BJ (cell line): ENCODE results near the gene PXDN. TPM values are rescaled to one million over a fixed set of nuclear protein-coding genes. Genes with fewer than 3 reads are reported as not detected.

ENCODE experiments used
- CTCF ChIA-PET: fragments of 350-600 bp; formaldehyde crosslinking; extraction: SDS; loops from one replicate; lab custom pipeline; 2021; ENCODE audit warnings: antibody characterized with exemption, inconsistent platforms; lab: Yijun Ruan, JAX
- POLR2A ChIA-PET: fragments of 300-600 bp; sonication (Branson Sonifier 250); formaldehyde crosslinking; extraction: SDS; loops from one replicate; lab custom pipeline; 2021; ENCODE audit warnings: antibody characterized with exemption; lab: Charles Lee
- DNase-seq: peaks from one replicate; pipeline ENCODE4 v3.0.0-alpha.2; 2011; ENCODE audit warnings: low read depth
- H3K27me3 ChIP-seq: 2 replicates; pipeline ENCODE4 v1.6.0; 2011; ENCODE audit warnings: low read length; ENCODE audit not compliant: control insufficient read depth, insufficient read depth
- H3K36me3 ChIP-seq: 2 replicates; pipeline ENCODE4 v1.5.1; 2011; ENCODE audit warnings: low read length; ENCODE audit not compliant: control insufficient read depth, insufficient read depth
- H3K4me3 ChIP-seq: 2 replicates; pipeline ENCODE4 v1.5.1; 2011; ENCODE audit warnings: low read depth, mild to moderate bottlenecking, control low read depth, low read length
- CTCF ChIP-seq: IDR thresholded peaks from 2 replicates; pipeline ENCODE4 v1.5.1; 2011; ENCODE audit warnings: low read depth, mild to moderate bottlenecking, control low read depth, inconsistent platforms, low read length, moderate library complexity; ENCODE audit not compliant: insufficient read depth
- polyA minus RNA-seq: library from RNA; depleted of rRNA, polyadenylated mRNA; stranded (reverse); fragments of >200 nt; gene quantifications from 2 replicates; pipeline ENCODE4 v1.2.3, GENCODE V29; 2011; rRNA and poly(A)+ RNA removed
- polyA plus RNA-seq: library from polyadenylated mRNA; depleted of rRNA; stranded (reverse); fragments of >200 nt; gene quantifications from 2 replicates; pipeline ENCODE4 v1.2.3, GENCODE V29; 2011; rRNA removed

The PXDN gene
- polyA plus RNA-seq (144 and 212 TPM in 2 replicates), polyA minus RNA-seq (120 and 165 TPM in 2 replicates)

- Histone ChIP-seq H3K27me3 (no peaks in the 10 kb centered on the region), H3K36me3 (peaks cover 4% of the 10 kb centered on the region), H3K4me3 (peak within 1 kb of the TSS; percentile 78)
- DNase-seq = no peak
- POLR2A ChIA-PET = no interaction called here
- CTCF ChIA-PET = interaction anchor here (0.8 to 1.0 kb wide), 2 partner anchors 66 to 92 kb away, joined by 3 read pairs; no protein-coding TSS in a partner anchor
- TF ChIP-seq CTCF = no peak
These were observed at the start of gene PXDN for GRCh38 chr2:1744446-1745170. Gene PXDN (minus strand): TSS chr2:1744515. CDS start chr2:1744455, 60 bp downstream.

GRCh38 chr2:1793868-1794445, 49.6 kb upstream of the PXDN start:
- Histone ChIP-seq H3K4me3 (no peak overlapping the region), H3K27me3 (no peaks in the 10 kb centered on the region), H3K36me3 (no peaks in the 10 kb centered on the region)
- ChIA-PET POLR2A (no interaction called here), CTCF (no interaction called here)
- no peak for TF ChIP-seq CTCF
- no peak for DNase-seq

- ChIA-PET POLR2A (no interaction called here), CTCF (interaction anchor here (3.0 kb wide), 1 partner anchor 24 kb away, joined by 13 read pairs; no protein-coding TSS in a partner anchor)
- TF ChIP-seq CTCF = no peak
- Histone ChIP-seq H3K27me3 (no peaks in the 10 kb centered on the region), H3K36me3 (no peaks in the 10 kb centered on the region), H3K4me3 (no peak overlapping the region)
- DNase-seq = no peak
These were observed 48.9 kb upstream of the PXDN start for GRCh38 chr2:1793001-1793867.

- Histone ChIP-seq H3K4me3 (no peak overlapping the region), H3K27me3 (no peaks in the 10 kb centered on the region), H3K36me3 (no peaks in the 10 kb centered on the region)
- ChIA-PET CTCF (interaction anchor here (1.1 to 3.0 kb wide), 3 partner anchors 21 to 41 kb away, joined by 3 to 13 read pairs (median 4); no protein-coding TSS in a partner anchor), POLR2A (interaction anchor here (0.6 kb wide), 1 partner anchor 35 kb away, joined by 3 read pairs; no protein-coding TSS in a partner anchor)
- no peak for TF ChIP-seq CTCF
- DNase-seq = peak; percentile 75
These were observed 47.5 kb upstream of the PXDN start for GRCh38 chr2:1791685-1792435.
